ENCODE measurements around the gene DSCAML1. TPM values are rescaled to one million over a fixed set of nuclear protein-coding genes. Genes with fewer than 3 reads are reported as not detected.

DSCAML1 gene
- total RNA-seq, 4 donors from 2014 or later: 0.54 to 1.8 (median 0.99) TPM

GRCh38 chr11:117830674-117831351 is 33.8 kb upstream of the DSCAML1 start:
- WGBS, 2 donors: 74 to 80% methylated on average over 6 of the region's 6 CpGs
- Histone ChIP-seq H3K4me1 (peaks cover 11 to 34% of the 10 kb centered on the region in 2 donors), H3K4me3 (replicated peaks in 1 of 3) (no peak overlapping the region), H3K9me3 (no peaks in the 10 kb centered on the region), H3K36me3 (no peaks in the 10 kb centered on the region), H3K27me3 (no peaks in the 10 kb centered on the region), H3K27ac (no peak overlapping the region)
- TF ChIP-seq CTCF (IDR thresholded peaks at IDR 0.05) (no peak), POLR2A (IDR thresholded peaks at IDR 0.05) (no peak)
- DNase-seq: no peak
- intact Hi-C loops (cut with DNase I): no loop called here

GRCh38 chr11:117830072-117830471 is 33.1 kb upstream of the DSCAML1 start:
- WGBS, 2 donors: 85 to 91% methylated on average over 14 of the region's 14 CpGs
- Histone ChIP-seq H3K36me3 (no peaks in the 10 kb centered on the region), H3K9me3 (no peaks in the 10 kb centered on the region), H3K4me3 (replicated peaks in 1 of 3) (no peak overlapping the region), H3K4me1 (peaks cover 11 to 35% of the 10 kb centered on the region in 2 donors), H3K27ac (no peak overlapping the region), H3K27me3 (no peaks in the 10 kb centered on the region)
- no peak for TF ChIP-seq POLR2A (IDR thresholded peaks at IDR 0.05)
- intact Hi-C loops (cut with DNase I): no loop called here
- DNase-seq: no peak

GRCh38 chr11:117829369-117829725 is 32.3 kb upstream of the DSCAML1 start:
- 64 to 67% methylated on average over 5 to 6 of the region's 7 CpGs for WGBS, 2 donors
- peak overlapping the region in 2 of 3 donors; percentile 15 to 28 for H3K27ac ChIP-seq
- no peak for TF ChIP-seq CTCF (IDR thresholded peaks at IDR 0.05)
- TF ChIP-seq POLR2A (IDR thresholded peaks at IDR 0.05): no peak
- DNase-seq: no peak
- H3K4me1 ChIP-seq: peaks cover 11 to 41% of the 10 kb centered on the region in 2 donors
- H3K27me3 ChIP-seq: no peaks in the 10 kb centered on the region
- H3K9me3 ChIP-seq: no peaks in the 10 kb centered on the region
- H3K36me3 ChIP-seq: no peaks in the 10 kb centered on the region
- no peak overlapping the region for H3K4me3 ChIP-seq (replicated peaks in 1 of 3)
- intact Hi-C loops (cut with DNase I): no loop called here

- Histone ChIP-seq H3K9me3 (no peaks in the 10 kb centered on the region), H3K27ac (peak overlapping the region in 2 of 3 donors; percentile 15 to 28)
Measured at GRCh38 chr11:117828611-117829368, 31.8 kb upstream of the DSCAML1 start.

More at GRCh38 chr11:117828611-117829368, 31.8 kb upstream of the DSCAML1 start:
- H3K4me1 ChIP-seq: peaks cover 9 to 38% of the 10 kb centered on the region in 2 donors
- intact Hi-C loops (cut with DNase I): no loop called here
- 59 to 83% methylated on average over 11 of the region's 16 CpGs for WGBS, 2 donors
- H3K36me3 ChIP-seq: no peaks in the 10 kb centered on the region
- TF ChIP-seq POLR2A (IDR thresholded peaks at IDR 0.05) (no peak), CTCF (IDR thresholded peaks at IDR 0.05) (no peak)
- H3K27me3 ChIP-seq: no peaks in the 10 kb centered on the region
- no peak overlapping the region for H3K4me3 ChIP-seq (replicated peaks in 1 of 3)
- no peak for DNase-seq
